ENCODE results near the gene GJA4. TPM values are rescaled to one million over a fixed set of nuclear protein-coding genes. Genes with fewer than 3 reads are reported as not detected.

GJA4 gene
- total and polyA plus RNA-seq, 2 of the 13 experiments (the other 11 are each of a cell fraction or from before 2014, with no cell fraction given): not detected

DNA sequence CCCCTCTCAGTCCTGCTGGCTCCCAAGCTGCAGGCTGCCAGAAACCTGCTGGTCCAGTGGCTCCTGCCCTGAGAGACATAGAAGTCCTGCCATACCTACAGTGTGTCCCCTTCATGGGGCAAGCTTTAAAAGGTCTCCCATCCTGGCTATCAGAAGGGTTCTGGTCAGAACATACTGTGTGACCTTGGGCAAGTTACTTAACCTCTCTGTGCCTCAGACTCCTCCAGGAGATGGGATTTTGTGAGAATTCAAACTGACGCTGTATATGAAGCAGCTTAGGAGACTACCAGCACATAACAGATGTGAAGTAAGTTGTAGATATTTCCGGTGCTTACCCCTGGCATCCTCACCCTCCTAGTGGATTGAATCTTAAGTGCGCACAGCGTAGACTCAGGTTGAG lies 46.7 kb upstream of the GJA4 start:
- Histone ChIP-seq H3K27me3 (ENCODE audit: control insufficient read depth in 1 of 2, insufficient read depth in 2 of 2, low read length in 2 of 2) (peaks cover 2 to 17% of the 10 kb centered on the region in 2 experiments; a peak in 4 of 5 replicates), H3K36me3 (replicated peaks in 1 of 2; ENCODE audit: control insufficient read depth in 1 of 2, insufficient read depth in 2 of 2, low read length in 2 of 2) (no peaks in the 10 kb centered on the region), H2AFZ (ENCODE audit: low read length) (no peak overlapping the region), H3K9ac (ENCODE audit: insufficient read depth, low read depth, low read length) (no peak overlapping the region), H4K20me1 (ENCODE audit: insufficient read depth, low read length) (no peaks in the 10 kb centered on the region), H3K27ac (ENCODE audit: extremely low read length, insufficient read depth, low read length) (no peak overlapping the region), H3K4me3 (replicated peaks in 1 of 3; ENCODE audit: insufficient read depth in 1 of 3, low read depth in 2 of 3, low read length in 3 of 3) (no peak overlapping the region), H3K9me3 (ENCODE audit: low read length) (no peaks in the 10 kb centered on the region), H3K4me2 (ENCODE audit: low read depth, low read length) (no peak overlapping the region), H3K79me2 (ENCODE audit: insufficient read depth, low read length) (no peaks in the 10 kb centered on the region), H3K4me1 (ENCODE audit: insufficient read depth, low read length) (peaks cover 6% of the 10 kb centered on the region; the same call in 1 of the 2 replicates)
- intact Hi-C loops (cut with micrococcal nuclease; ENCODE audit: unreplicated experiment): no loop called here
- in situ Hi-C loops (cut with HindIII; ENCODE audit: extremely low pct_ligation_motif_present, low pct_unique_long_range_greater_than_20kb): loop anchor here (10.0 kb wide), 3 partner anchors 201 to 1111 kb away; no protein-coding TSS in a partner anchor
- ChIA-PET POLR2A (no interaction called here), CTCF (ENCODE audit: low intra/inter-chr PET ratio, low total read pairs) (no interaction called here)
- TF ChIP-seq, protein P1, sequence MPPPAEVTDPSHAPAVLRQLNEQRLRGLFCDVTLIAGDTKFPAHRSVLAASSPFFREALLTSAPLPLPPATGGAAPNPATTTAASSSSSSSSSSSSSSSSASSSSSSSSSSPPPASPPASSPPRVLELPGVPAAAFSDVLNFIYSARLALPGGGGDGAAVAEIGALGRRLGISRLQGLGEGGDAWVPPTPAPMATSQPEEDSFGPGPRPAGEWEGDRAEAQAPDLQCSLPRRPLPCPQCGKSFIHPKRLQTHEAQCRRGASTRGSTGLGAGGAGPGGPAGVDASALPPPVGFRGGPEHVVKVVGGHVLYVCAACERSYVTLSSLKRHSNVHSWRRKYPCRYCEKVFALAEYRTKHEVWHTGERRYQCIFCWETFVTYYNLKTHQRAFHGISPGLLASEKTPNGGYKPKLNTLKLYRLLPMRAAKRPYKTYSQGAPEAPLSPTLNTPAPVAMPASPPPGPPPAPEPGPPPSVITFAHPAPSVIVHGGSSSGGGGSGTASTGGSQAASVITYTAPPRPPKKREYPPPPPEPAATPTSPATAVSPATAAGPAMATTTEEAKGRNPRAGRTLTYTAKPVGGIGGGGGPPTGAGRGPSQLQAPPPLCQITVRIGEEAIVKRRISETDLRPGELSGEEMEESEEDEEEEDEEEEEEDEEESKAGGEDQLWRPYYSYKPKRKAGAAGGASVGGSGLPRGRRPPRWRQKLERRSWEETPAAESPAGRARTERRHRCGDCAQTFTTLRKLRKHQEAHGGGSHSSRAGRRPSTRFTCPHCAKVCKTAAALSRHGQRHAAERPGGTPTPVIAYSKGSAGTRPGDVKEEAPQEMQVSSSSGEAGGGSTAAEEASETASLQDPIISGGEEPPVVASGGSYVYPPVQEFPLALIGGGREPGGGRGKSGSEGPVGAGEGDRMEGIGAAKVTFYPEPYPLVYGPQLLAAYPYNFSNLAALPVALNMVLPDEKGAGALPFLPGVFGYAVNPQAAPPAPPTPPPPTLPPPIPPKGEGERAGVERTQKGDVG (CRISPR knock-in tag; IDR thresholded peaks at IDR 0.05; ENCODE audit: borderline replicate concordance): no peak
- peak; percentile 79 for TF ChIP-seq ZNF768 (CRISPR knock-in tag; IDR thresholded peaks at IDR 0.05)
- no peak for TF ChIP-seq POGZ (CRISPR knock-in tag; IDR thresholded peaks at IDR 0.05)
- TF ChIP-seq, protein P2, sequence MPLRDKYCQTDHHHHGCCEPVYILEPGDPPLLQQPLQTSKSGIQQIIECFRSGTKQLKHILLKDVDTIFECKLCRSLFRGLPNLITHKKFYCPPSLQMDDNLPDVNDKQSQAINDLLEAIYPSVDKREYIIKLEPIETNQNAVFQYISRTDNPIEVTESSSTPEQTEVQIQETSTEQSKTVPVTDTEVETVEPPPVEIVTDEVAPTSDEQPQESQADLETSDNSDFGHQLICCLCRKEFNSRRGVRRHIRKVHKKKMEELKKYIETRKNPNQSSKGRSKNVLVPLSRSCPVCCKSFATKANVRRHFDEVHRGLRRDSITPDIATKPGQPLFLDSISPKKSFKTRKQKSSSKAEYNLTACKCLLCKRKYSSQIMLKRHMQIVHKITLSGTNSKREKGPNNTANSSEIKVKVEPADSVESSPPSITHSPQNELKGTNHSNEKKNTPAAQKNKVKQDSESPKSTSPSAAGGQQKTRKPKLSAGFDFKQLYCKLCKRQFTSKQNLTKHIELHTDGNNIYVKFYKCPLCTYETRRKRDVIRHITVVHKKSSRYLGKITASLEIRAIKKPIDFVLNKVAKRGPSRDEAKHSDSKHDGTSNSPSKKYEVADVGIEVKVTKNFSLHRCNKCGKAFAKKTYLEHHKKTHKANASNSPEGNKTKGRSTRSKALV (CRISPR knock-in tag; IDR thresholded peaks at IDR 0.05): no peak
- TF ChIP-seq GABPA (IDR thresholded peaks at IDR 0.05; ENCODE audit: low read depth, low read length): no peak
- no peak for TF ChIP-seq GABPA (CRISPR knock-in tag; IDR thresholded peaks at IDR 0.05; ENCODE audit: low read depth)
- TF ChIP-seq, protein P3, sequence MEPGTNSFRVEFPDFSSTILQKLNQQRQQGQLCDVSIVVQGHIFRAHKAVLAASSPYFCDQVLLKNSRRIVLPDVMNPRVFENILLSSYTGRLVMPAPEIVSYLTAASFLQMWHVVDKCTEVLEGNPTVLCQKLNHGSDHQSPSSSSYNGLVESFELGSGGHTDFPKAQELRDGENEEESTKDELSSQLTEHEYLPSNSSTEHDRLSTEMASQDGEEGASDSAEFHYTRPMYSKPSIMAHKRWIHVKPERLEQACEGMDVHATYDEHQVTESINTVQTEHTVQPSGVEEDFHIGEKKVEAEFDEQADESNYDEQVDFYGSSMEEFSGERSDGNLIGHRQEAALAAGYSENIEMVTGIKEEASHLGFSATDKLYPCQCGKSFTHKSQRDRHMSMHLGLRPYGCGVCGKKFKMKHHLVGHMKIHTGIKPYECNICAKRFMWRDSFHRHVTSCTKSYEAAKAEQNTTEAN (CRISPR knock-in tag; conservative IDR thresholded peaks at IDR 0.05): no peak
- FAIRE-seq: no peak
- no peak for DNase-seq (ENCODE audit: low spot score)
- WGBS (ENCODE audit: low lambda C conversion rate): 0% methylated on average over 2 of the region's 4 CpGs
- BruUV-seq (replicated peaks): no TSS peak
- no peak for ATAC-seq

Measured in HepG2 (cell line).